Esophagus muscularis mucosa (tissue), 4 donors: ENCODE results near the gene GRK5.

ENCODE experiments used
- EP300 ChIP-seq: sonication (generic); formaldehyde crosslinking; IDR thresholded peaks from one replicate; pipeline ENCODE4 v1.6.1; 2017; ENCODE audit warnings: antibody characterized with exemption
- POLR2A ChIP-seq: fragments of 450-650 bp; IDR thresholded peaks from one replicate; pipeline ENCODE4 v1.6.1; 2017; ENCODE audit warnings: antibody characterized with exemption, moderate library complexity, mild to moderate bottlenecking, low read depth
- POLR2AphosphoS5 ChIP-seq, 2 donors: sonication (generic); formaldehyde crosslinking; IDR thresholded peaks; one replicate each; pipeline ENCODE4 v1.6.1; 2017; ENCODE audit warnings: antibody characterized with exemption in 2 of 2
- TF ChIP-seq, protein P1 (sequence below), 3 experiments: fragments of 200-600 bp in 2 of 3; fragments of 450-650 bp in 1 of 3; sonication (generic) in 2 of 3; IDR thresholded peaks; one replicate each; pipeline ENCODE4 v1.5.1; 2017 to 2019; ENCODE audit warnings: antibody characterized with exemption in 3 of 3, mild to moderate bottlenecking in 2 of 3, moderate library complexity in 1 of 3

DNA sequence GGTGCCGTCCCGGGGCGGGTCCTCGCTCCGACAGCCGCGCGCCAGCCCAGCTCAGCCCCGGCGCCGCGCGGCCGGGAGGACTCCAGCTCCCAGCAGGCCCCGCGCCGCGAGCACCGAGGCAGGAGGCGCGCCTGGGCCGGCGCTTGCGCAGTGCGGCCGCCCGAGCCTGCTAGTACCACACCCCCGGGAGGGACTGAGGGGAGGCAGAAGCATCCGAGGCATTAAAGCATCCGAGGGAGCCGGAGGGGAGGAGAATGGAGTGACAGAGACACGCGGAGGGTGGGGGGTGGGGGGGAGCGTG is at the start of gene GRK5:
- TF ChIP-seq, protein P1, sequence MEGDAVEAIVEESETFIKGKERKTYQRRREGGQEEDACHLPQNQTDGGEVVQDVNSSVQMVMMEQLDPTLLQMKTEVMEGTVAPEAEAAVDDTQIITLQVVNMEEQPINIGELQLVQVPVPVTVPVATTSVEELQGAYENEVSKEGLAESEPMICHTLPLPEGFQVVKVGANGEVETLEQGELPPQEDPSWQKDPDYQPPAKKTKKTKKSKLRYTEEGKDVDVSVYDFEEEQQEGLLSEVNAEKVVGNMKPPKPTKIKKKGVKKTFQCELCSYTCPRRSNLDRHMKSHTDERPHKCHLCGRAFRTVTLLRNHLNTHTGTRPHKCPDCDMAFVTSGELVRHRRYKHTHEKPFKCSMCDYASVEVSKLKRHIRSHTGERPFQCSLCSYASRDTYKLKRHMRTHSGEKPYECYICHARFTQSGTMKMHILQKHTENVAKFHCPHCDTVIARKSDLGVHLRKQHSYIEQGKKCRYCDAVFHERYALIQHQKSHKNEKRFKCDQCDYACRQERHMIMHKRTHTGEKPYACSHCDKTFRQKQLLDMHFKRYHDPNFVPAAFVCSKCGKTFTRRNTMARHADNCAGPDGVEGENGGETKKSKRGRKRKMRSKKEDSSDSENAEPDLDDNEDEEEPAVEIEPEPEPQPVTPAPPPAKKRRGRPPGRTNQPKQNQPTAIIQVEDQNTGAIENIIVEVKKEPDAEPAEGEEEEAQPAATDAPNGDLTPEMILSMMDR (IDR thresholded peaks at IDR 0.05): no peak
- TF ChIP-seq EP300 (no peak), POLR2A (no peak), POLR2AphosphoS5 (IDR thresholded peaks at IDR 0.05) (peak; percentile 90 to 93)
